NOMO-1 treated with dmso at 0.1 percent for 144 hours (cell line): ENCODE results near the gene ZNF74.
"Not testable (repeated sequence)": the region's sequence is repeated elsewhere in the genome, so short reads cannot be mapped to it uniquely, and the experiment has no call there.

Experiments
- DNase-seq: peaks from one replicate; lab custom pipeline; 2025; ENCODE audit not compliant: unreplicated experiment; lab: John Stamatoyannopoulos, UW

Gene ZNF74

DNA sequence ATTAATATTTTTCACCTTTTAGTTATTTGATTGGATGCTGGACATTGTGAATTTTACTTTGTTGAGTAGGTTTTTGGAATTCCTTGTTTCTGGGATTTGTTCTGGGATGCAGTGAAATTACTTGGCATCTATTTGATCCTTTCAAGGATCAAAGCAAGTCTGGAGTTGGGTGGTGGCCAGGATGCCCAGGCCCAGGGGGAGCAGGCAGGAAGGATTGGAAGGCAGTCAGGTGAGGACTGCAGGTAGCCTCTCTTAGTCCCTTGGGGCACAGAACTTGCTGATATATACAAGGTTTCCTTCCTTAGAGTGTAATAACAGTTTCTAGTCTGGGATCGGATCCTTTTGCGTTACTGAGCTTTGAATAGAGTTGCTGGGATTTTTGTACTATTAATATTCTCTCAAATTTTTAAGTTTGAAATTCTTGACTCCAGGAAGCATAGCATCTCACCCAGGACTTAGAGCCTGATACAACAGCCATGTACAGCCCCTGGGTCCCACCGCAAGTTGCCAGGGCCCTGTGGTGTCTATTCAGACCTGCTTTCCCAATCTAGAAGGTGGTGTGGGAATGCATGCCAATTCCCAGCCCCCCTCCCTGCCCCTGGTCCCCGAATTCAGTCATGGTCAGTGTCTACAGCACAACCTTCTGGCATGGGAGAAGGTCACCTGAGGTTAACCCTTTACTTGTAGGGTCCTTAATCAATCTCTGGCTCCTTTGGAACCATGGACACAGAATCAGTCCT, 6.1 kb downstream of the ZNF74 start:
- no peak for DNase-seq

GRCh38 chr22:20400606-20401375, 6.8 kb downstream of the ZNF74 start:
- no peak for DNase-seq

DNA sequence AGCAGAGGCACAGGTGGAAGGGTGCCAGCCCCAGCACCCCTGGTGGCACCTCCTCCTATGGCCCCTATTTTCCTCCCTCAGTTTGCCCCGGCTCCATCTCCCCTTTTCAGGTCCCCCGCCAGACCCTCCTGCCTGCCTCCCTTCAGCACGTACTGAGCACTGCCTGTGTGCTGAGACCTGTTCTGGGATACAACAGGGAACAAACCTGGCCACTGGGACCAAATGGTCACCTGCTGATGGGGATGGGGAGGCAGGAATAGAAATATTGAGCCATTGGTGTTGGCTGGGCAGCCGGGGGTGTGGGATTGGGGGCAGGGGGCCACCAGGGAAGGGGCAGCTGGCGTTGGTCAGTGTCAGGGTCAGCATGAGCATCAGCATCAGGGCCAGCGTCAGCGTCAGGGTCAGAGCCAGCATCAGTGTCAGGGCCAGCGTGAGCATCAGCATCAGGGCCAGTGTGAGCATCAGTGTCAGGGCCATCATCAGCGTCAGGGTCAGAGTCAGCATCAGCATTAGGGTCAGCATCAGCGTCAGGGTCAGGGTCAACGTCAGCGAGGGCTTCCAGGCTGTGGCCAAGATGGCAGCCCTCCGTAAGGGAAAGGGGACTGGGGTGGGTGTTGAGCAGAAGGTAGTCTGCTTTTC, 7.5 kb downstream of the ZNF74 start:
- DNase-seq, result no peak

DNA sequence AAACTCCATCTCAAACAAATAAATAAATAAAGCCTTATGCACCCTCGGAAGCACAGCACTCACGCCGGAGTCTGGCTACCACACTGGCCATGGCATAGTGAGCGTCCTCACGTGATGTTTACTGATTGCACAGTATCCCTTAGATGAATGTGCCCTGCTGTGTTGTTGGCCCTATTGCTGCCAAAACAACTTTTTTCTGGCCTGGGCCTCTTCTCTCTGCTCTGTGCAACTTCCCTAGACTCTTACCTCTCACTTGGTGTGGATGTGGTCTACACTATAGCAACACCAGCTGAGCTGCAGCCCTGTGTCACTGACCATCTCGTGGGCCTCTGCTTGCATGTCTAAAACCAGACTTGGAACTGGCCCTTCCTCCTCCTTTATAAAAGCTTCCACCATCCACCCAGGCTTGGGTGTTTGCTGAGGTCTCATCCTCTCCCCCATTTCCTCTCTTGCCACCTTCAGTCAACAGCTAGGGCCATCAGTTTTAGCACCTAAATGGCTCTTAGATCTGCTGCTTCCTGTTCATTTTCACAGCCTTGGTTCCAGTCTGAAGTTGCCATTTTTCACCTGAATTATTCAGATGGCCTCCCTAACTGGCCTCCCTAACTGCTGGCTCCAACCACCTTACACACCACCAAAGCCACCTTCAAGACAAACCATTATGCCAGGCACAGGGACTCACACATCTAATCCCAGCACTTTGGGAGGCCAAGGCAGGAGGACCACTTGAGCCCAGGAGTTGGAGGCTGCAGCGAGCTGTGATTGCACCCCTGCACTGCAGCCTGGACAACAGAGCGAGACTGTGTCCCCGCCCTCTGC, 9.2 kb downstream of the ZNF74 start:
- DNase-seq, result no peak

DNA sequence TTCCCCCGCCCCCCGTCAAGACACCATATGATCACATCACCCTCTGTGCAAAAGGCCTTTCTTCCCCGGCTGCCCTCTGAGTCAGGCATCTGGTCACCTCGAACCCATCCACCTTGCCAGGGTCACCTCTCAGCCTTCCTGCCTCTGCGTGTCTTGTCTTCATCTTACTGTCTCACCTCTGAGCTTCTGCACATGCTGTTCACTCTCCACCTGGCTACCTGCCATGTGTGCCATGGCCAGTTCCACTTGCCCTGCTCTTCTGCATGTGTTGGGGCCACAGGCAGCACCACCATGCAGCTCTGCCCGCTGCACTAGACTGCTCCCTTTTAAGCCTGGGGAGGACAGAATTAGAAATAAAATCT, 9.8 kb downstream of the ZNF74 start:
- DNase-seq, result no peak

- DNase-seq, result no peak
Observed at GRCh38 chr22:20404881-20405280, 10.9 kb downstream of the ZNF74 start.

- no peak for DNase-seq
Observed at GRCh38 chr22:20405291-20405930, 11.5 kb downstream of the ZNF74 start.

DNA sequence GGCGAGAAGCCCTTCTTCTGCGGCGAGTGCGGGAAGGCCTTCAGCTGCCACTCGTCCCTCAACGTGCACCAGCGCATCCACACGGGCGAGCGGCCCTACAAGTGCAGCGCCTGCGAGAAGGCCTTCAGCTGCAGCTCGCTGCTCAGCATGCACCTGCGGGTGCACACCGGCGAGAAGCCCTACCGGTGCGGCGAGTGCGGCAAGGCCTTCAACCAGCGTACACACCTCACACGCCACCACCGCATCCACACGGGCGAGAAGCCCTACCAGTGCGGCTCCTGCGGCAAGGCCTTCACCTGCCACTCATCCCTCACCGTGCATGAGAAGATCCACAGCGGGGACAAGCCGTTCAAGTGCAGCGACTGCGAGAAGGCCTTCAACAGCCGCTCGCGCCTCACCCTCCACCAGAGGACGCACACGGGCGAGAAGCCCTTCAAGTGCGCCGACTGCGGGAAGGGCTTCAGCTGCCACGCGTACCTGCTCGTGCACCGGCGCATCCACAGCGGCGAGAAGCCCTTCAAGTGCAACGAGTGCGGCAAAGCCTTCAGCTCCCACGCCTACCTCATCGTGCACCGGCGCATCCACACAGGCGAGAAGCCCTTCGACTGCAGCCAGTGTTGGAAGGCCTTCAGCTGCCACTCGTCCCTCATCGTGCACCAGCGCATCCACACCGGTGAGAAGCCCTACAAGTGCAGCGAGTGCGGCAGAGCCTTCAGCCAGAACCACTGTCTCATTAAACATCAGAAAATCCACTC, 12.2 kb downstream of the ZNF74 start:
- no peak for DNase-seq

DNA sequence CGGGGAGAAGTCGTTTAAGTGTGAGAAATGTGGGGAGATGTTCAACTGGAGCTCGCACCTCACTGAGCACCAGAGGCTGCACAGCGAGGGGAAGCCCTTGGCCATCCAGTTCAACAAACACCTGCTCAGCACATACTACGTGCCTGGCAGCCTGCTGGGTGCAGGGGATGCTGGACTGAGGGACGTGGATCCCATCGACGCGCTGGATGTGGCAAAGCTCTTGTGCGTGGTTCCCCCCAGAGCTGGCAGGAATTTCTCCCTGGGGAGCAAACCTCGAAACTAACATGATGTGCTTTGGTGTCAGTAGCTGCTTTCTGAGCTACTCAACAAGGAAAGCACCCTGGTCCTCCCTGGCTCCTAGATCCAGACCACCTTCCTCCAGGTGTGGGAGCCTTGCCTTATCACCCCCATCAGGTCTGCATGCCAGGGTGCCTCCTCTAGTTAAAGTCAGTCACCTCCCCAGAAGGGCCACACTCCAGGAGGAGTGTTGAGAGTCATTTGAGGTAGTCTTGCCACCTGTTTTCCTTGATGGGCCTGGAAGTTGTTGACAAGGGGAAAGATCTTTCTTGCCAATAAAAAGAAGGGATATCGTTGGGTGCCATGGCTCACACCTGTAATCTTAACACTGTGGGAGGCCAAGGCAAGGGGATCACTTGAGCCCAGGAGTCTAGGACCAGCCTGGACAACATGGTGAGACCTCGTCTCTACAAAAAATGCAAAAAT, 12.9 kb downstream of the ZNF74 start:
- DNase-seq, result no peak

DNA sequence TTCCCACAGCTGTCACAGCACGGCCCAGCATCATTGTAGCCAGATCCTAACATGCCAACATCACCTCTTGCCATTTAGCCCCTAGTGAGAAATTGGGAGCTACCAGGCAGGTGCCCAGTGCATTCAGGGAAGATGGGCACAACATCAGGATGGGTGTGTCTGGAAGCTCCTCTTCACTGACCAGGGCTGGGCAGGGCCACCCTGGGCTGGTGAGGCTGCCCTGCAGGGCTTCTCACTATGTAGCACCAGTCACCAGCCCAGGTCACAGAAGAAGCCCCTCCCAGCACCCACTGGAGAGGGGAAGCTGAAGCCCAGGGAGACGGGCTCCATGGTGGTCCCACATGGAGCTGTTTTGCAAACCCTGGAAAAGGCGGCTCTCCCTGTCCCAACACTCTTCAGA, 13.9 kb downstream of the ZNF74 start:
- no peak for DNase-seq

DNA sequence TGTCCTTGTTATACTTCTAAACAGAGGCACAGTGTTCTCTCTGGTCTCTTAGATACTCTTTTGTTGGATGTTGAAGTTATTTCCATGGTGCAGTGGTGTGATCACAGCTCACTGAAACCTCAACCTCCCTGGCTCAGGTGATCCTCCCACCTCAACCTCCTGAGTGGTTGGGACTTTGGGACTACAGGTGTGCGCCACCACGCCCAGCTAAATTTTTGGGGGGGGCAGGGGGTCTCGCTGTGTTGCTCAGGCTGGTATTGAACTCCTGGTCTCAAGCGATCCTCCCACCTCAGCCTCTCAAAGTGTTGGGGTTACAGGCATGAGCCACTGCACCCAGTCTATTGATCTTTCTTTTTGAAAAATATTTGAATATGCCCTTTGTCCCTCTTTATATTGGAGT, 14.9 kb downstream of the ZNF74 start:
- no peak for DNase-seq

DNA sequence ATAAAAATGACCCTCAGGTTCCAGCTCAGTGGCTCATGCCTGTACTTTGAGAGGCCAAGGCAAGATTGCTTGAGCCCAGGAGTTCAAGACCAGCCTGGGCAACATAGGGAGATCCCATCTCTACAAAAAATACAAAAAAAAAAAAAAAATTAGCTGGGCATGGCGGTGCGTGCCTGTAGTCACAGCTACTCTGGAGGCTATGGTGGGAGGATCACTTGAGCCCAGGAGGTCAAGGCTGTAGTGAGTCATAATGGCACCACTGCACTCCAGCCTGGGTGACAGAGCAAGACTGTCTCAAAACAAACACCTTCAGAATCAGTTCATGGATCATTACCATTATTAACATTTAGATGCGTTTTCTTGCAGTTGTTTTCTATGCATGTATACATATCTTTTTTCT, 15.4 kb downstream of the ZNF74 start:
- not testable (repeated sequence) for DNase-seq

- no peak for DNase-seq
Observed at GRCh38 chr22:20412474-20413216, 18.7 kb downstream of the ZNF74 start.

DNA sequence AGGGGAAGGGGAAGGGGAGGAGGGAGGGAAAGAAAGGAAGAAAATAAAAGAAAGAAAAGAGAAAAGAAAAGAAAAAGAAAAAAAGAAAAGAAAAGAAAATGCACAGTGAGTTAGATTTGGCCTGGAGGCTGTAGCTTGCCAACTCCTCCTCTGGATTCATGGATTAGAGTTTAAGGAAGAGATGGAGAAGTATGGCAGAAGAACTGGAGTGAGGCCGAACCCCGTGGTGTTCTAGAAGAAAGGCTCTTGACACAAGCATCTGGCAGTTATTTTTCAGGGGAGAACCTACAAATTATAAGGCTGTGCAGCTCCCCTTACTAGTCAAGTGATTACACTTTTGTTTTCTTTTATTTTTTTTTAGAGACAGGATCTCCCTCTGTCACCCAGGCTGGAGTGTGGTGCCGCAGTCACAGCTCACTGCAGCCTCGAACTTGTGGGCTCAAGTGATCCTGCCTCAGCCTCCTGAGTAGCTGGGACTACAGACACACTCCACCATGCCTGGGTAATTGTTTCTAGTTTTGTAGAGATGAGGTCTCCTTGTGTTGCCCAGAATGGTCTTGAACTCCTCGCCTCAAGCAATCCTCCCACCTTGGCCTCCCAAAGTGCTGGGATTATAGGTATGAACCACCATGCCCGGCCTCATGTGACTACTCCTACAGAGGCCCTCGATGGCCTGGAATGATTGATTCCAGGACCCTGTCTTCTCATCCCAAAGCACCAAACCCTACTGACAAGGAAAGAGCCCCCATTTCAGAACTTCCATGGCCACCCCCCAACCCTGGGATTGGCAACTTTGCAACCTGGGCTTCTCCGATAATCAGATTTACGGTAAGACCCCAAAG, 19.5 kb downstream of the ZNF74 start:
- DNase-seq, result no peak

DNA sequence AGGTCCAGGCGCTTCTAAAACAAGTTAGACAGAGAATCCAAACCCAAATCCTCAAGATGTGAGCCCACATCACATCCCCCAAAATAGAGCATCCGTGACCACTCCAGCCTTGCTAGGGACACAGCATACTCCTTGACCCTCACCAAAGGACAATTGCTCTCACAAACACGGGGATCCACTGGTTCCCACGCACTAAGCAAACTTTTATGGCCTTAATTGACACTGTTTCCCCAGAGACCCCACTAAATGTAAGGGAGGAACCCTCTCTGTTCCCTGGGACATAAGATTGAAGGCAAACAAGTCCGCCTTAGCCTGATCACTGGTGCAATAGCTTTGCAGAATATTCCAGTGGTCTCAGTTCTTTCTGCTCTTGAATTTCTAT, 20.1 kb downstream of the ZNF74 start:
- DNase-seq, result no peak

GRCh38 chr22:20414450-20414849, 20.5 kb downstream of the ZNF74 start:
- no peak for DNase-seq

DNA sequence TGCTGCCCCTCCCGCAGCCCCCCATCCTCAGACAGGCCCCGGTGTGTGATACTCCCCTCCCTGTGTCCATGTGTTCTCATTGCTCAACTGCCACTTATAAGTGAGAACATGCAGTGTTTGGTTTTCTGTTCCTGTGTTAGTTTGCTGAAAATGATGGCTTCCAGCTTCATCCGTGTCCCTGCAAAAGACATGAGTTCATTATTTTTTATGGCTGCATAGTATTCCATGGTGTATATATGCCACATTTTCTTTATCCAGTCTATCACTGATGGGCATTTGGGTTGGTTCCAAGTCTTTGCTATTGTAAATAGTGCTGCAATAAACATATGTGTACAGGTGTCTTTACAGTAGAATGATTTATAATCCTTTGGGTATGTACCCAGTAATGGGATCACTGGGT, 21.3 kb downstream of the ZNF74 start:
- DNase-seq, result not testable (repeated sequence)

GRCh38 chr22:20415699-20416098, 21.7 kb downstream of the ZNF74 start:
- not testable (repeated sequence) for DNase-seq
